T-helper 2 cell treated with Interferon-gamma antibody and Interleukin-4, amounts not matched to agents 100 ng/mL and 5 ng/mL, for 36 hours (primary cell): Measurements from ENCODE around the gene CRYBB2. TPM values are rescaled to one million over a fixed set of nuclear protein-coding genes. Genes with fewer than 3 reads are reported as not detected.
"Not testable (repeated sequence)": the region's sequence is repeated elsewhere in the genome, so short reads cannot be mapped to it uniquely, and the experiment has no call there.

ENCODE experiments used
- intact Hi-C: fragments of 100-400 bp; cut with micrococcal nuclease; formaldehyde crosslinking; loops from one replicate; pipeline ENCODE4 v1.15.1; 2023
- total RNA-seq: library from RNA; stranded (reverse); gene quantifications from 2 replicates; pipeline ENCODE4 v1.2.3, GENCODE V29; 2022

CRYBB2 gene
- total RNA-seq, 1 donor from 2014 or later = not detected

- intact Hi-C loops = no loop called here
Measured at GRCh38 chr22:25199731-25200520, 19.5 kb upstream of the CRYBB2 start, which contains the start of gene CRYBB3. Gene CRYBB3, plus strand, starts transcription at chr22:25199858. Its CDS starts 1,539 bp downstream, at chr22:25201397.

- intact Hi-C loops = no loop called here
Measured at GRCh38 chr22:25200967-25201366, 18.5 kb upstream of the CRYBB2 start.

GRCh38 chr22:25201557-25202273 is 17.7 kb upstream of the CRYBB2 start:
- intact Hi-C loops = no loop called here

GRCh38 chr22:25202290-25202921 is 17.0 kb upstream of the CRYBB2 start:
- intact Hi-C loops = no loop called here

GRCh38 chr22:25203082-25203481 is 16.4 kb upstream of the CRYBB2 start:
- intact Hi-C loops = no loop called here

- intact Hi-C loops = not testable (repeated sequence)
Measured at GRCh38 chr22:25204547-25204946, 14.9 kb upstream of the CRYBB2 start.

- intact Hi-C loops = no loop called here
Measured at GRCh38 chr22:25205847-25206246, 13.6 kb upstream of the CRYBB2 start.

GRCh38 chr22:25206998-25207397 is 12.4 kb upstream of the CRYBB2 start:
- intact Hi-C loops = no loop called here

- intact Hi-C loops = no loop called here
Measured at GRCh38 chr22:25207553-25208157, 11.8 kb upstream of the CRYBB2 start.

- intact Hi-C loops = no loop called here
Measured at GRCh38 chr22:25208328-25208727, 11.1 kb upstream of the CRYBB2 start.

- intact Hi-C loops = no loop called here
Measured at GRCh38 chr22:25208743-25209505, 10.5 kb upstream of the CRYBB2 start.

GRCh38 chr22:25210793-25211192 is 8.6 kb upstream of the CRYBB2 start:
- intact Hi-C loops = no loop called here

GRCh38 chr22:25212337-25212736 is 7.1 kb upstream of the CRYBB2 start:
- intact Hi-C loops = no loop called here

- intact Hi-C loops = no loop called here
Measured at GRCh38 chr22:25213221-25213620, 6.2 kb upstream of the CRYBB2 start.

GRCh38 chr22:25216230-25216629 is 3.2 kb upstream of the CRYBB2 start:
- intact Hi-C loops = no loop called here

- intact Hi-C loops = no loop called here
Measured at GRCh38 chr22:25219948-25220442, 556 bp downstream of the CRYBB2 start.

GRCh38 chr22:25221790-25222189 is 2.4 kb downstream of the CRYBB2 start:
- intact Hi-C loops = no loop called here

- intact Hi-C loops = no loop called here
Measured at GRCh38 chr22:25223269-25223850, 3.9 kb downstream of the CRYBB2 start.

- intact Hi-C loops = no loop called here
Measured at GRCh38 chr22:25228822-25229221, 9.4 kb downstream of the CRYBB2 start.

- intact Hi-C loops = loop anchor here (10.0 kb wide), 1 partner anchor 544 kb away; no protein-coding TSS in a partner anchor
Measured at GRCh38 chr22:25230760-25231159, 11.3 kb downstream of the CRYBB2 start.
